ENCODE results near the gene SNX8. TPM values are rescaled to one million over a fixed set of nuclear protein-coding genes. Genes with fewer than 3 reads are reported as not detected.
"Not testable (repeated sequence)": the region's sequence is repeated elsewhere in the genome, so short reads cannot be mapped to it uniquely, and the experiment has no call there.

The SNX8 gene
- total RNA-seq, 1 donor from 2014 or later: 60.1 TPM

GRCh38 chr7:2336626-2337299 lies 22.5 kb upstream of the SNX8 start:
- Histone ChIP-seq H3K9me3 (no peaks in the 10 kb centered on the region), H3K4me3 (no peak overlapping the region), H3K27ac (no peak overlapping the region), H3K27me3 (no peaks in the 10 kb centered on the region), H3K36me3 (no peaks in the 10 kb centered on the region), H3K4me1 (no peaks in the 10 kb centered on the region)
- no peak for DNase-seq
- no peak for TF ChIP-seq CTCF (IDR thresholded peaks at IDR 0.05)
- intact Hi-C loops (cut with DNase I): no loop called here
- no peak for ATAC-seq

- H3K4me1 ChIP-seq; H3K36me3 ChIP-seq; ATAC-seq; H3K9me3 ChIP-seq; intact Hi-C loops (cut with DNase I); H3K27me3 ChIP-seq; DNase-seq; H3K27ac ChIP-seq; H3K4me3 ChIP-seq: not testable (repeated sequence)
Observed at GRCh38 chr7:2332606-2333231, 18.5 kb upstream of the SNX8 start.

- no peaks in the 10 kb centered on the region for H3K36me3 ChIP-seq
- no peak for TF ChIP-seq CTCF (IDR thresholded peaks at IDR 0.05)
- H3K4me3 ChIP-seq: no peak overlapping the region
- H3K27me3 ChIP-seq: no peaks in the 10 kb centered on the region
- no peak overlapping the region for H3K27ac ChIP-seq
- no peaks in the 10 kb centered on the region for H3K4me1 ChIP-seq
- intact Hi-C loops (cut with DNase I): no loop called here
- no peaks in the 10 kb centered on the region for H3K9me3 ChIP-seq
- no peak for DNase-seq
- no peak for ATAC-seq
Observed at GRCh38 chr7:2331707-2332106, 17.5 kb upstream of the SNX8 start.

GRCh38 chr7:2330493-2330892 lies 16.3 kb upstream of the SNX8 start:
- intact Hi-C loops (cut with DNase I): no loop called here
- Histone ChIP-seq H3K27ac (no peak overlapping the region), H3K4me1 (no peaks in the 10 kb centered on the region), H3K27me3 (no peaks in the 10 kb centered on the region), H3K36me3 (no peaks in the 10 kb centered on the region), H3K4me3 (no peak overlapping the region), H3K9me3 (no peaks in the 10 kb centered on the region)
- DNase-seq: no peak
- ATAC-seq: no peak
- TF ChIP-seq CTCF (IDR thresholded peaks at IDR 0.05): no peak

- ATAC-seq (peak; percentile 62), DNase-seq (no peak)
- no peaks in the 10 kb centered on the region for H3K4me1 ChIP-seq
- no peak for TF ChIP-seq CTCF (IDR thresholded peaks at IDR 0.05)
- no peaks in the 10 kb centered on the region for H3K27me3 ChIP-seq
- intact Hi-C loops (cut with DNase I): no loop called here
- no peak overlapping the region for H3K4me3 ChIP-seq
- no peaks in the 10 kb centered on the region for H3K9me3 ChIP-seq
- H3K36me3 ChIP-seq: no peaks in the 10 kb centered on the region
- H3K27ac ChIP-seq: no peak overlapping the region
Observed at GRCh38 chr7:2326951-2327350, 12.7 kb upstream of the SNX8 start.

GRCh38 chr7:2325162-2325561 lies 10.9 kb upstream of the SNX8 start:
- Histone ChIP-seq H3K36me3 (no peaks in the 10 kb centered on the region), H3K9me3 (no peaks in the 10 kb centered on the region), H3K27ac (peak overlapping the region; percentile 47), H3K27me3 (no peaks in the 10 kb centered on the region), H3K4me3 (no peak overlapping the region), H3K4me1 (no peaks in the 10 kb centered on the region)
- no peak for DNase-seq
- intact Hi-C loops (cut with DNase I): no loop called here
- no peak for TF ChIP-seq CTCF (IDR thresholded peaks at IDR 0.05)
- ATAC-seq: peak; percentile 58
